H9 (cell line): ENCODE measurements around the gene ENDOV. TPM values are rescaled to one million over a fixed set of nuclear protein-coding genes. Genes with fewer than 3 reads are reported as not detected.

Experiments used
- DNase-seq: peaks from one replicate; pipeline ENCODE4 v3.0.0-alpha.2; 2017
- H2AFZ ChIP-seq: one replicate; pipeline ENCODE4 v1.6.1; 2013; ENCODE audit warnings: mild to moderate bottlenecking, low read length, control low read depth, moderate library complexity
- H2AK5ac ChIP-seq: 2 replicates; pipeline ENCODE4 v1.6.1; 2013; ENCODE audit warnings: low read length, control low read depth, mixed read lengths; ENCODE audit not compliant: insufficient read length
- H2BK120ac ChIP-seq: one replicate; pipeline ENCODE4 v1.6.1; 2013; ENCODE audit warnings: low read depth, mild to moderate bottlenecking, low read length, control low read depth, inconsistent platforms; ENCODE audit not compliant: poor library complexity, severe bottlenecking
- H2BK12ac ChIP-seq: 2 replicates; pipeline ENCODE4 v1.6.1; 2013; ENCODE audit warnings: low read length, control low read depth, mixed read lengths, low read depth; ENCODE audit not compliant: insufficient read length
- H2BK15ac ChIP-seq: 2 replicates; pipeline ENCODE4 v1.6.1; 2013; ENCODE audit warnings: low read depth, low read length, control low read depth
- H2BK20ac ChIP-seq: one replicate; pipeline ENCODE4 v1.6.1; 2013; ENCODE audit warnings: low read depth, mild to moderate bottlenecking, low read length, control low read depth, inconsistent platforms; ENCODE audit not compliant: poor library complexity, severe bottlenecking
- H2BK5ac ChIP-seq: 2 replicates; pipeline ENCODE4 v1.6.1; 2013; ENCODE audit warnings: low read length, control low read depth, mixed read lengths; ENCODE audit not compliant: insufficient read length
- H3K14ac ChIP-seq: 2 replicates; pipeline ENCODE4 v1.6.1; 2013; ENCODE audit warnings: low read length, control low read depth; ENCODE audit not compliant: insufficient read depth
- H3K18ac ChIP-seq: 2 replicates; pipeline ENCODE4 v1.6.1; 2013; ENCODE audit warnings: low read depth, mild to moderate bottlenecking, mixed read lengths, low read length, control low read depth; ENCODE audit not compliant: insufficient read length
- H3K23ac ChIP-seq: 2 replicates; pipeline ENCODE4 v1.6.1; 2013; ENCODE audit warnings: low read length, control low read depth, mixed read lengths, low read depth; ENCODE audit not compliant: insufficient read length
- H3K23me2 ChIP-seq: 2 replicates; pipeline ENCODE4 v1.6.1; 2013; ENCODE audit warnings: low read depth, mild to moderate bottlenecking, mixed read lengths, low read length, control low read depth; ENCODE audit not compliant: insufficient read length, poor library complexity, severe bottlenecking
- H3K27ac ChIP-seq: 2 replicates; pipeline ENCODE4 v1.5.1; 2013; ENCODE audit warnings: low read length, control low read depth, mixed read lengths, low read depth; ENCODE audit not compliant: insufficient read length
- H3K27me3 ChIP-seq: 2 replicates; pipeline ENCODE4 v1.6.1; 2013; ENCODE audit warnings: low read length, control low read depth, inconsistent platforms; ENCODE audit not compliant: insufficient read depth
- H3K4ac ChIP-seq: 2 replicates; pipeline ENCODE4 v1.6.1; 2013; ENCODE audit warnings: low read depth, mild to moderate bottlenecking, control low read depth, inconsistent platforms, low read length, moderate library complexity
- H3K4me1 ChIP-seq: 2 replicates; pipeline ENCODE4 v1.6.1; 2013; ENCODE audit warnings: low read length, control low read depth, inconsistent platforms; ENCODE audit not compliant: insufficient read depth
- H3K4me2 ChIP-seq: 2 replicates; pipeline ENCODE4 v1.6.1; 2013; ENCODE audit warnings: low read length, control low read depth, mixed read lengths; ENCODE audit not compliant: insufficient read length, insufficient read depth
- H3K56ac ChIP-seq: 2 replicates; pipeline ENCODE4 v1.6.1; 2013; ENCODE audit warnings: low read depth, mild to moderate bottlenecking, mixed read lengths, low read length, control low read depth; ENCODE audit not compliant: insufficient read length
- H3K79me1 ChIP-seq: 2 replicates; pipeline ENCODE4 v1.6.1; 2013; ENCODE audit warnings: low read depth, mild to moderate bottlenecking, moderate library complexity, low read length, control low read depth, inconsistent platforms; ENCODE audit not compliant: insufficient read depth, poor library complexity, severe bottlenecking
- H3K79me2 ChIP-seq: 2 replicates; pipeline ENCODE4 v1.6.1; 2013; ENCODE audit warnings: low read length, control low read depth, inconsistent platforms; ENCODE audit not compliant: insufficient read depth
- H3K9ac ChIP-seq: 2 replicates; pipeline ENCODE4 v1.6.1; 2013; ENCODE audit warnings: low read length, control low read depth, mixed read lengths; ENCODE audit not compliant: insufficient read length; ENCODE audit errors: extremely low read depth
- H3K9me3 ChIP-seq: one replicate; pipeline ENCODE4 v1.6.1; 2013; ENCODE audit warnings: low read depth, low read length, inconsistent platforms; ENCODE audit not compliant: control insufficient read depth
- H3T11ph ChIP-seq: one replicate; pipeline ENCODE4 v1.6.1; 2013; ENCODE audit warnings: mild to moderate bottlenecking, low read length, control low read depth, inconsistent platforms
- H4K20me1 ChIP-seq: one replicate; pipeline ENCODE4 v1.6.1; 2013; ENCODE audit not compliant: control insufficient read depth, insufficient read length, insufficient read depth
- H4K5ac ChIP-seq: 2 replicates; pipeline ENCODE4 v1.6.1; 2013; ENCODE audit warnings: low read depth, mild to moderate bottlenecking, mixed read lengths, low read length, control low read depth; ENCODE audit not compliant: insufficient read length
- H4K8ac ChIP-seq: replicated peaks from 2 replicates; pipeline ENCODE4 v1.6.1; 2013; ENCODE audit warnings: low read length, control low read depth, mixed read lengths, low read depth; ENCODE audit not compliant: insufficient read length
- H4K91ac ChIP-seq: 2 replicates; pipeline ENCODE4 v1.6.1; 2013; ENCODE audit warnings: low read depth, mild to moderate bottlenecking, moderate library complexity, mixed read lengths, low read length, control low read depth; ENCODE audit not compliant: insufficient read length
- H3K27ac Mint-ChIP-seq, 3 experiments: 2 replicates in 2 of 3; 3 replicates in 1 of 3; pipeline ENCODE4 v1.8.0; 2020 to 2021; ENCODE audit warnings: mixed read lengths in 3 of 3, mild to moderate bottlenecking in 1 of 3, moderate library complexity in 1 of 3
- H3K27me3 Mint-ChIP-seq: 2 replicates; pipeline ENCODE4 v1.8.0; 2021; ENCODE audit warnings: low read depth, mild to moderate bottlenecking, moderate library complexity, mixed read lengths
- H3K36me3 Mint-ChIP-seq, 3 experiments: 2 replicates in 2 of 3; 3 replicates in 1 of 3; pipeline ENCODE4 v1.8.0; 2020 to 2021; ENCODE audit warnings: low read depth in 3 of 3, mixed read lengths in 3 of 3; ENCODE audit not compliant: insufficient read depth in 1 of 3
- H3K4me1 Mint-ChIP-seq, 2 experiments: 2 replicates each; pipeline ENCODE4 v1.8.0; 2020; ENCODE audit warnings: mixed read lengths in 2 of 2
- H3K4me3 Mint-ChIP-seq, 2 experiments: 2 replicates in 1 of 2; 3 replicates in 1 of 2; pipeline ENCODE4 v1.8.0; 2020 to 2021; ENCODE audit warnings: mild to moderate bottlenecking in 2 of 2, mixed read lengths in 2 of 2, moderate library complexity in 1 of 2
- H3K9me3 Mint-ChIP-seq, 2 experiments: 2 replicates in 1 of 2; 3 replicates in 1 of 2; pipeline ENCODE4 v1.8.0; 2020; ENCODE audit warnings: mild to moderate bottlenecking in 2 of 2, mixed read lengths in 2 of 2, moderate library complexity in 1 of 2
- WGBS: extraction: QIAGEN DNeasy Blood & Tissue Kit; methylation state at CpG from one replicate; pipeline ENCODE4 v1.1.7; 2013; ENCODE audit warnings: missing lambda C conversion rate, low lambda C conversion rate, mixed read lengths; ENCODE audit not compliant: insufficient read length; ENCODE audit errors: extremely low coverage; 5-methylcytosine and 5-hydroxymethylcytosine counted together
- total RNA-seq: library from RNA; stranded (reverse); gene quantifications from 2 replicates; pipeline ENCODE4 v1.2.1, GENCODE V29; 2021
- TF ChIP-seq, protein P1 (sequence below): fragments of 200-600 bp; sonication (generic); conservative IDR thresholded peaks from 3 replicates; pipeline ENCODE4 v1.8.0; 2021; ENCODE audit warnings: antibody characterized with exemption, mild to moderate bottlenecking

Gene ENDOV
- total RNA-seq, 1 experiment from 2014 or later, result 17.1 TPM

DNA sequence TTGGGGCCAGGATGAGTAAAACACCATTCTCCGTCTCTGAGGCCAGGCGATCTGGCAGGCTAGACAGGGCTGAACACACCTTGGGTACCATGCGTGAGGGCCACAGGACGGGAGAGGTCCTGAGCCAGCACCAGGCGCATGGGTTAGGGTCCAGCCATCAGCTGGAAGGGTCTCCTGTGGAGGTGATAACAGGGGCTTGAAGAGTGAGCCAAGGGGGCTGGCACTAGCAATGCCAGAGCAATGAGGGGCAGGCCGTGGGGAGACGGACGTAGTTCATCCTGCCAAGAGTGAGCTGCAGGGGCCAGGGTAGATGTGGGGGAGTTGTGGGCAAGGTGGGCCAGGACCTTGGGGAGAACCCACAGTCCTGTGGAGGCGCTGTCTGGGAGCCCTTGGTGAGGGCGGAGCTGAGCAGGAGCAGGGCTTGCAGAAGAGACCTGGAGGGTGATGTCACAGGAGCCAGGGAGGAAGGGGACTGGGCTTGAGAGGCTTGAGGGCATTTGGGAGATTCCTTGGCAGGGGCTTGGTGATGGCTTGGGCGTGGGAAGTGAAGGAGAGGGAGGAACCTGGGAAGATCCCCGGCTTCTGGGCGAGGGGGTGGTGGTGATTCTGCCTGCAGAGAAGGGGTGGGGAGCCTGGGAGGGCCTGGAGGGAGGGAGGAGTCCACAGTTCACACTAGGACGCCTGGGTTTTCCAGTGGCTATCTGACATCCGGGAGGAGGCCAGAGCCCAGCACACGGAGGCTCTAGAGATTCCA, 67.8 kb downstream of the ENDOV start:
- Histone ChIP-seq H2BK15ac (no peak overlapping the region), H3K27me3 (peaks cover 29% of the 10 kb centered on the region; the same call in 1 of the 2 replicates)
- no peak for DNase-seq

More for the DNA sequence above, 67.8 kb downstream of the ENDOV start:
- Histone ChIP-seq H2BK12ac (no peak overlapping the region), H2AK5ac (no peak overlapping the region), H3K56ac (no peak overlapping the region), H3K4ac (no peak overlapping the region), H4K5ac (no peak overlapping the region), H4K91ac (no peak overlapping the region), H3K23me2 (peaks cover 5% of the 10 kb centered on the region), H3K4me1 (no peaks in the 10 kb centered on the region; the same call in 1 of the 2 replicates), H2BK120ac (no peak overlapping the region), H3K14ac (no peak overlapping the region; the same call in 1 of the 2 replicates), H3K9me3 (no peaks in the 10 kb centered on the region), H3K23ac (no peak overlapping the region), H3K18ac (no peak overlapping the region), H3K79me1 (no peaks in the 10 kb centered on the region), H2BK5ac (no peak overlapping the region), H3K27ac (no peak overlapping the region), H2BK20ac (no peak overlapping the region), H3K9ac (no peak overlapping the region), H4K8ac (no peak overlapping the region), H2AFZ (no peak overlapping the region), H3K4me2 (no peak overlapping the region), H3T11ph (no peak overlapping the region), H4K20me1 (no peaks in the 10 kb centered on the region), H3K79me2 (no peaks in the 10 kb centered on the region)
- peak overlapping the region in 1 of 3 experiments; percentile 54; a peak in 1 of 7 replicates for H3K27ac Mint-ChIP-seq
- peaks cover 94% of the 10 kb centered on the region for H3K27me3 Mint-ChIP-seq
- H3K4me1 Mint-ChIP-seq, result peaks cover 28 to 55% of the 10 kb centered on the region in 2 experiments
- WGBS, result no CpG with 5 or more reads among the region's 16 CpGs
- no peak overlapping the region for H3K4me3 Mint-ChIP-seq
- H3K36me3 Mint-ChIP-seq, result no peaks in the 10 kb centered on the region
- TF ChIP-seq, protein P1, sequence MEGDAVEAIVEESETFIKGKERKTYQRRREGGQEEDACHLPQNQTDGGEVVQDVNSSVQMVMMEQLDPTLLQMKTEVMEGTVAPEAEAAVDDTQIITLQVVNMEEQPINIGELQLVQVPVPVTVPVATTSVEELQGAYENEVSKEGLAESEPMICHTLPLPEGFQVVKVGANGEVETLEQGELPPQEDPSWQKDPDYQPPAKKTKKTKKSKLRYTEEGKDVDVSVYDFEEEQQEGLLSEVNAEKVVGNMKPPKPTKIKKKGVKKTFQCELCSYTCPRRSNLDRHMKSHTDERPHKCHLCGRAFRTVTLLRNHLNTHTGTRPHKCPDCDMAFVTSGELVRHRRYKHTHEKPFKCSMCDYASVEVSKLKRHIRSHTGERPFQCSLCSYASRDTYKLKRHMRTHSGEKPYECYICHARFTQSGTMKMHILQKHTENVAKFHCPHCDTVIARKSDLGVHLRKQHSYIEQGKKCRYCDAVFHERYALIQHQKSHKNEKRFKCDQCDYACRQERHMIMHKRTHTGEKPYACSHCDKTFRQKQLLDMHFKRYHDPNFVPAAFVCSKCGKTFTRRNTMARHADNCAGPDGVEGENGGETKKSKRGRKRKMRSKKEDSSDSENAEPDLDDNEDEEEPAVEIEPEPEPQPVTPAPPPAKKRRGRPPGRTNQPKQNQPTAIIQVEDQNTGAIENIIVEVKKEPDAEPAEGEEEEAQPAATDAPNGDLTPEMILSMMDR, result no peak
- H3K9me3 Mint-ChIP-seq, result no peaks in the 10 kb centered on the region; a peak in 1 of 5 replicates
